GM18861 (cell line): Measurements from ENCODE around the gene PPP4R4.
"Not testable (repeated sequence)": the region's sequence is repeated elsewhere in the genome, so short reads cannot be mapped to it uniquely, and the experiment has no call there.

Source experiments
- ATAC-seq: cut with Tn5 transposase; IDR thresholded peaks from one replicate; pipeline ENCODE4 v1.9.1; 2021; ENCODE audit not compliant: unreplicated experiment

PPP4R4 gene

DNA sequence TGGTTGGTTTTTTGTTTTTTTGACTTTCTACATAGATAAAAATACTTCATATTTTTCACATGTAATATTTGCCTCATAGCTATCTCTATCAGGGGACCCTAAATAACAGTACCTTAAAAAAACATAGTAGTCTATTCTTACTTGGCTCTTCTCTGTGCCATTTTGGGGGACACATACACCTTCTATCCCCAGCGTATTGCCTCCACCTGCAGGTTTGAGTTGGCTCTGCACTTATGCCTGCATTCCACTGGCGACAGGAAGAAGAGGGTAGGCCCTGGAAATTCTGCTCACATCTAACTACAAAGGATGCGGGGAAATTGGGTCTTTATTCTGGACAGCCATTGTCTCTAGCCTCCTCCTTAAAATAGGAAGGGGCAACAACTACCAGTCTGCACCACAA is 30.9 kb upstream of the PPP4R4 start:
- ATAC-seq, result no peak

GRCh38 chr14:94143711-94144110 is 30.4 kb upstream of the PPP4R4 start:
- no peak for ATAC-seq

DNA sequence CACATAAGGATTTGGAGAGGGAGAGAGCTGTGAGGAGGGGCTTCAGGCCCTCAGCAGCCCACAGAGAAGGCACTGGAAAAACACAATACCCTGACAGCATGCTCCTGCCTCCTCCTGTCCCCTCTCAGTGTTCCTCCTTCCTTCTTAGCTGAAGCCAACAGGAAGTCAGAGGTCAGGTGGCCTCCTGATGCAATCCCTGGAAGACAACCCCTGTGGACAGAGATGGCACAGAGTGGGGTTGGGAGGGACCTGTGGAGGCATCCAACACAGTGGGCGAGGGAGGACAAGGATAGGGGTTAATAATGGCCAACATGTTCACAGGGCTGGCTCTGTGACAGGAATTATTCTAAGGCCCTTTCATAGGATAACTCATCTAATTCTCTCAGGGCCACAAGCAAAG is 29.4 kb upstream of the PPP4R4 start:
- no peak for ATAC-seq

DNA sequence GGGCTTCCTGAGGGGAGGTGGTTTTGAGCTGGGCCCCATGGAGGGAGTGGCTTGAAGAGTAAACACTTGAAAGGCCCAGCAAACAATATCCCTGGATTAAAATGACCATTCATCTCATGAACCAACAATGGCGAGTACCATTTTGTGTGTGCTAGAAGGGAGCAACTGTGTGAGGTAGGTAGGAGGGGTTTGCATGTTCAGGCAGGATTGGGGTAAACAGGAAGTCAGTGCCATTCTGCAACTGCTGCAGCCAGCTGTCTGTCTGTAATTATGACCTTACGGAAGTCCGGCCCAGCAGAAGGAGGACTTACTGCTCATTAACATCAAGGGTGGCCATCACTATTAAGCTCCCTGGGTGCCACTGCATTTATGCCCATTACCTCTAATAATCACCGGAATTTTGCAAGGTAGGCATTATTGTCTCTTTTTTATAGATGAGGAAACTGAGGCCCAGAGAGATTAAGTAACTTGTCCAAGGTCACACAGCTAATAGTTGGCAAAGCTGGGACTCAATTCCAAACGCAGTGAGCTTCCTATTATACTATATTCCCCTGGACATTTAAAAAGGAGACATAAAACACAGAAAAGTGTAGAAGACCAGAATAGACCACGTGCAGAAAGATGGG is 28.1 kb upstream of the PPP4R4 start:
- no peak for ATAC-seq

DNA sequence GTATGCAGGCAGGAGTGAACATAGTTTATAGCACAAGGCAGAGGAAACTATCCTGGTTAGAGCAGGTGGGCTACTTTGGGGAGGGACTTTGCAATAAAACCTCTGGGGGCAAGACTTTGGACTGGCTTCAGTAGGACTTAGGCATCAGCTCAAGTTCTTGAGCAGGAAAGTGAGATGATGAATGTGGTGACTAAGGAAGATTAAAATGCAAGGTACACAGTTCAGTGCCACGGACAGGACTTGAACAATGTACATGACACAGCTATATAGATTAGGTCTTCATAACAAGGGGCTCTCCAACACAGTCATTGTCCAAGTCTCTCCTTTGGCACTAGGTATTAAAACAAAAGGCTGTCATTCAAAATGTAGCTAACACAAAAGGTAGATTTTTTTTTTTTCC is 21.4 kb upstream of the PPP4R4 start:
- ATAC-seq, result no peak

DNA sequence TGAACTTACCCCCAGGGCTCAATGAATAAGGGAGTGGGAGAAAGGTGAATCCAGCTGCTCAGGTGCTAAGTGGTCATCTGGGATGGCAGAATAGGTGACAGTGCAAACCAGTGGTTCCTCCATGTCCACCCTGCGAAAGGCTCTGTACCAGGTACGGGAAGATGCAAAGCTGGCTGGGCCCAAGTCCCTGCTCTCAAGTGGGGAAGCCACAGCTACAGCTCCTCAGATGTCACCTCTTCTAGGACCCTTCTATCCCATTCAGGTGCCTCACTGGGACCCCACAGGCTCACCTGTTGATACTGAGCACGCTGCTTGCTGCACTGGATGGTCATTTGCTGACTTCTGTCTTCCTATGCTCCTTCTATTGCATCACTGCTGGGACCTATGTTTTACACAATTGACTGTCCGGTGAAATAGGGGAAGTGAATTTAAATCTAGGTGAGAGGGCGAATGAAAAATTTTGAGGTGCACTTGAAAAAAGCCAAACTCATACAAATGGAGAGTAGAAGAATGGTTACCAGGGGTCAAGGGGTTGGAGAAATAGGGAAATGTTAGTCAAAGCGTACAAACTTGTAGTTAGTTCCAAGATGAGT is 20.3 kb upstream of the PPP4R4 start:
- no peak for ATAC-seq

DNA sequence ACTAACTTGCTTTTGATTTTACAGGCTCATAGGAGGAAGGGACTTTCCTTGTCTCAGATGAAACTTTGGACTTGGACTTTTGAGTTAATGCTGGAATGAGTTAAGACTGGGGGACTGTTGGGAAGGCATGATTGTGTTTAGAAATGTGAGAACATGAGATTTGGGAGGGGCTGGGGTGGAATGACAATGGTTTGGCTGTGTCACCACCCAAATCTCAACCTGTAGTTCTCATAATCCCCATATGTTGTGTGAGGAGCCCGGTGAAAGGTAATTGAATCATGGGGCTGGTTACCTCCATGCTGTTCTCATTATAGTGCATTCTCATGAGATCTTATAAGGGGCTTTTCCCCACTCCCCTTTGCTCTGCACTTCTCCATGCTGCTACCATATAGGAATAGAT is 18.0 kb upstream of the PPP4R4 start:
- ATAC-seq, result not testable (repeated sequence)

GRCh38 chr14:94157197-94157596 is 16.9 kb upstream of the PPP4R4 start:
- ATAC-seq, result no peak

GRCh38 chr14:94158239-94158883 is 15.8 kb upstream of the PPP4R4 start:
- no peak for ATAC-seq

- ATAC-seq, result no peak
These were observed 13.1 kb upstream of the PPP4R4 start for GRCh38 chr14:94161058-94161457.

GRCh38 chr14:94161981-94162380 is 12.1 kb upstream of the PPP4R4 start:
- no peak for ATAC-seq

GRCh38 chr14:94162466-94162865 is 11.7 kb upstream of the PPP4R4 start:
- ATAC-seq, result no peak

DNA sequence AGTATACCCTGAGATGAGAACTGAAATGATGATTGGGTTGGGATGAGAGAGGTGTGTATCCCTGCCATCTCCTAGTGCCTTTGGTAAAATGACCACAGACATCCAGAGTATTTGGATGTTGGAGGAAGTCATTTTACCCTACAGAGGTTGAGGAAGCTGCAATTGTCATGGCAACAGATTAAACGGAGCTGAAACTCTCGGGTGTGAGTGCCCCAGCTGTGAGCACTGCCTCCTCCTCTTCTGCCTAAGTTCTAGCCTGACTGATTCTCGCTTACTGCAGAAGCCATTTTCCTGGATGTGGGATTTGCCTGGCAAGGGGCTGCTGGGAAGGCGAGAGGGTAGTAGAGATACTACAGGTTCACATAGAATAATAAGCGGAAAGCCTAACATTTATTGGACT is 10.3 kb upstream of the PPP4R4 start:
- ATAC-seq, result no peak

- ATAC-seq, result no peak
These were observed 9.3 kb upstream of the PPP4R4 start for GRCh38 chr14:94164685-94165431.

DNA sequence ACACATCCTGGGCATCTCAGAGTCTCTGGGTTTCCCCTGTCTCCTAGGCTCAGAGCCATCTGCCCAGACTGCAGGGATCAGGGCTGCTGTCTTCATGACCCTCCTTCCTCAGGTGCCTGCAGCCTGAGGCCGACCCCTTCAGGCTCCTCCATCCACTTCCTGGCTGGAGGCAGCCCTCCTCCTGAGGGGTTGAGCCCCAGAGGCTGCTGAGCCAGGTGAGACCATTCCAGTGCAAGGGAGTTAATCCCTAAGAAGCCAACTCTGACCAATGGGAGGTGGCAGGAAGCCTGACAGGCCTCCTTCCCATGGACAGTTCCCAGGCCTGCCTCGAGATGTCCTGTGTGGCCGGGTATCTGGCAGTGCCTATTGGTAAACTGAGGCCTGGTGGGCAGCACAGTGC is 8.4 kb upstream of the PPP4R4 start:
- ATAC-seq, result no peak

DNA sequence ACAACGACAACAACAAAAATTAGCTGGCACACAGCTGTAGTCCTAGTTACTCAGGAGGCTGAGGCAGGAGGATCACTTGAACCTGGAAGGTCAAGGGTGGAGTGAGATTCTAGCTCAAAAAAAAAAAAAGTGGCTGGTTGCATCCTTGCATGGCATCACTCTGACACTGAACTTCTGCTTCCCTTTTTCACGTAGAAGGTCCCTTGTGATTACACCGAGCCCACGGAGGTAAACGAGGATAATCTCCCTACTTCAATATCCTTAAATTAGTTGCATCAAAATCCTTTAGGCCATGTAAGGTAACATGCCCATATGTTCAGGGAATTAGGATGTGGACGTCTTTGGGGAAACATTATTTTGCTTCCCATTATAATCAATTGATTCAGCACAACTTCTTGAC is 4.0 kb upstream of the PPP4R4 start:
- ATAC-seq, result no peak

DNA sequence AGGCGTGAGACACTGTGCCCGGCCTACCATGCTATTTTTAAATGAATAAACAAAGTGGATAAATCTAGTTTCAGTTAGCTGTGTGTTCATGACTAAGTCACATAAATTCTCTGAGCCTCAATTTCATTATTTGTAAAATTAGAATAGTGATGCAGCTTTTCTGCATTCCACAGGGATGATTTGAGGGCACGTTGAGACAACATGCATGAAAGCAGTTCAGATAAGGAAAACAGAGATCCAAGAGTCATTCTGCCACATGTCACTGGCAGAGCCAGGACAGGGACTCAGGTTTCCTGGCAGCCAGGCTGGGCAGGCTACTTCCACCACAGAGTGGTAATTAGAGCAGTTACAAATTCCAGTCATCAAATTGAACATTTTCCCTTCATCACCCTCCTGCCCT is 2.9 kb upstream of the PPP4R4 start:
- ATAC-seq, result no peak

DNA sequence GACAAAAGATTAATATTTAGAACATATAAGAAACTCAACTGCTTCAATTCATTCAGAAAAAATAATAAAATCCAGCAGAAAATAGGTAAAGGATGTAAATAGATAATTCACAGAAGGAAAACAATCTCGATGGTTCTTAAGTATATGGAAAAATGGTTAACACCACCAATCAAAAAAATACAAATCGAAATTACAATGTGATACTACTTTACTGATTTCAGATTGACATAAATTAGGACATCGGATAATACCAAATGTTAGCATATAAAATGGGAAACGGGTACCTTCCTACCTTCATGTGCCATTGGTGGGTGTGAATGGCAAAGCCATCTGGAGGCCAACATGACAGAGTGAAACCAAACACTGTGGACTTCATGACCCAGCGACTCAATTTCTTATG is 1.6 kb upstream of the PPP4R4 start:
- ATAC-seq, result no peak

- no peak for ATAC-seq
These were observed 644 bp upstream of the PPP4R4 start for GRCh38 chr14:94173471-94173884.

GRCh38 chr14:94174604-94175010 is 485 bp downstream of the PPP4R4 start:
- ATAC-seq, result no peak

DNA sequence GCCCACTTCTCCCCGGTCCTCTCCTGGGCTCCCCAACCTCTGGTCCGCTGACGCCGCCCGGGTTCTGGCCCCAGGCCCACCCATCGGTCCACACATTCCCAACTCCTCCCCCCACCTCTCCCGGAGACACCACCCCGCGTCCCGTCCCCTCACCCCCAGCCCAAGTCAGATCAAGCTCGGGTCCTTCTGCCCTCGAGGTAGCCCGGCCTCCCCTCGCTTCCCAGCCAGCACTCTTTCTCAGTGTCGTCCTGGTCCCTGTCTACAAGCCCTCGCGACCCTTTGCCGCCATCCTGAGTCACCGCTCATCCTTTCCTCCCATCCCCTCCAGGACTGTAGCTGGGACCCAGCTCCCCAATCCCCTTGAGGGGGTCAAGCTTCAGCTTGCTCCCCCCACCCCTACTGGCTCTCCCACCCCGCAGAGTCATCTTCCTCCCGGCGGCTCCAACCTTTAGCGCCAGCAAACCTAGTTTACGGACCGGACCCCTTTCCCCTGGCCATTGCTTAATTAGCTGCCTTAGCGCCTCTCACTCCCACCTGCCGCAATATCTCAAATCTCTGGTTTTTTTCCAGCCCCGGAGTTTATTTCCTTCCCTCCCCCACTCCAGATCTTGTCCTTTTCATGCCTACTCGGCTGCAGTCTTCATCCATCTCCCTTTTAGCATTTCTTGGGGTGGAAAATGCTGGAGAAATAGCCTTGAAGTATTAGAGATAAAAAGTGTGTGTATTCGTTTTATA is 1.1 kb downstream of the PPP4R4 start:
- no peak for ATAC-seq
